ENCODE measurements around the gene CCR2.

- TF ChIP-seq ZNF462 (CRISPR knock-in tag; IDR thresholded peaks at IDR 0.05) (peak; percentile 60), CTCF (conservative IDR thresholded peaks at IDR 0.05; ENCODE audit: low read depth in 2 of 2) (peak; percentile 85 to 87), POLR2AphosphoS5 (IDR thresholded peaks at IDR 0.05; ENCODE audit: low read depth) (no peak), EZH2 (IDR thresholded peaks at IDR 0.05; ENCODE audit: low read depth, unreplicated experiment) (no peak), REST (IDR thresholded peaks at IDR 0.05; ENCODE audit: unreplicated experiment) (no peak), ZNF331 (CRISPR knock-in tag; IDR thresholded peaks at IDR 0.05; ENCODE audit: low read depth) (no peak), EZH2phosphoT487 (IDR thresholded peaks at IDR 0.05; ENCODE audit: unreplicated experiment) (no peak)
Observed at GRCh38 chr3:46378426-46378942, 24.6 kb downstream of the CCR2 start.

Data from GM23338 (cell line).